ENCODE measurements around the gene ANKK1. TPM values are rescaled to one million over a fixed set of nuclear protein-coding genes. Genes with fewer than 3 reads are reported as not detected.

The ANKK1 gene
- total and polyA plus RNA-seq, 4 donors = 0.49 to 1.1 (median 0.66) TPM

DNA sequence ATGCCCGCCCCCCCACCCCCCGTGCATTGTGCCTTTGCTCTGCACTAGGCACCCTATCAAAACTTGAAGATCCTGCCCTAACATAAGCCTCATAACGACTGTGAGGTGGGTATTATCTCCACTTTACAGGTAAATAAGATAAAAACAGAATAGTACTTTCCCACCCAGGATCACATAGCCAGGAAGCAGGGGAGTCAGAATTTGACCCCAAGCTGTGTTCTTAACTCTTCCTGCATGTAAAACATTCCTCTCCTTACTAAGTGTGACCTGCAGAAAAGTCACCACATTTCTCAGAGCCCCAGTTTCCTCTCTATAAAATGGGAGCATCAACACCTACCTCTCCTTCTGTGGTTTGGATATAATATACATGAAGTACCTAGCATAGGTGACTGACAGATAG, 18.2 kb upstream of the ANKK1 start:
- peaks cover 5 to 32% (median 7%) of the 10 kb centered on the region in 4 donors for H3K36me3 ChIP-seq (ENCODE audit: control insufficient read depth in 4 of 4, insufficient read depth in 4 of 4, low read length in 4 of 4)
- 85 to 88% methylated on average over 3 of the region's 3 CpGs for WGBS, 2 donors

DNA sequence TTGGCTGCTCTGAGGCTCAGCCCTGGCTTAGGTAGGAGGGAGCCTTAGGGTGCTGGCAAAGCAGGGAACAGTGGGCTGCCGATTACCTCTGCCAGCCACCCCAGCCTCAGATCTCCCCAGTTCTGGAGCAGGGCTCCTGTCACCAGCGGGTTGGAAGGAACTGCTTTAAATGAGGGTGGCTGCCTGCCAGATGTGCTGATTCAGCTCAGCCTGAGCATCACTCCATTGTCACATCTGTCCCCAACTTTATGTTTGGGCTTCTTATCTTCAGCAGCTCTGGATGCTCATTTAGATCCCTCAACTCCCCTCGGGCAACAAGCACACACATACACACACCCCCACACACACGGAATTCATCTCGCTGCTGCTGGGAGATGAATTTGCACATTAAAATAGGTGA, 16.9 kb upstream of the ANKK1 start:
- no peak for ATAC-seq (ENCODE audit: insufficient read depth, low FRiP score)
- H3K4me1 ChIP-seq (ENCODE audit: control insufficient read depth in 5 of 5, insufficient read depth in 5 of 5, low read length in 5 of 5) = no peaks in the 10 kb centered on the region
- 84 to 86% methylated on average over 5 of the region's 5 CpGs for whole genome bisulfite sequencing, 2 donors

More for the DNA sequence above, 18.2 kb upstream of the ANKK1 start:
- H3K9me3 ChIP-seq (ENCODE audit: control insufficient read depth in 4 of 4, insufficient read depth in 3 of 4, low read length in 3 of 4) = no peaks in the 10 kb centered on the region
- TF ChIP-seq, protein P1, sequence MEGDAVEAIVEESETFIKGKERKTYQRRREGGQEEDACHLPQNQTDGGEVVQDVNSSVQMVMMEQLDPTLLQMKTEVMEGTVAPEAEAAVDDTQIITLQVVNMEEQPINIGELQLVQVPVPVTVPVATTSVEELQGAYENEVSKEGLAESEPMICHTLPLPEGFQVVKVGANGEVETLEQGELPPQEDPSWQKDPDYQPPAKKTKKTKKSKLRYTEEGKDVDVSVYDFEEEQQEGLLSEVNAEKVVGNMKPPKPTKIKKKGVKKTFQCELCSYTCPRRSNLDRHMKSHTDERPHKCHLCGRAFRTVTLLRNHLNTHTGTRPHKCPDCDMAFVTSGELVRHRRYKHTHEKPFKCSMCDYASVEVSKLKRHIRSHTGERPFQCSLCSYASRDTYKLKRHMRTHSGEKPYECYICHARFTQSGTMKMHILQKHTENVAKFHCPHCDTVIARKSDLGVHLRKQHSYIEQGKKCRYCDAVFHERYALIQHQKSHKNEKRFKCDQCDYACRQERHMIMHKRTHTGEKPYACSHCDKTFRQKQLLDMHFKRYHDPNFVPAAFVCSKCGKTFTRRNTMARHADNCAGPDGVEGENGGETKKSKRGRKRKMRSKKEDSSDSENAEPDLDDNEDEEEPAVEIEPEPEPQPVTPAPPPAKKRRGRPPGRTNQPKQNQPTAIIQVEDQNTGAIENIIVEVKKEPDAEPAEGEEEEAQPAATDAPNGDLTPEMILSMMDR (IDR thresholded peaks at IDR 0.05; ENCODE audit: control extremely low read depth, extremely low read depth) = no peak
- no peaks in the 10 kb centered on the region for H3K27me3 ChIP-seq (ENCODE audit: control insufficient read depth in 3 of 3, insufficient read depth in 3 of 3, low read length in 2 of 3)
- H3K27ac ChIP-seq (ENCODE audit: low read depth in 1 of 2, low read length in 1 of 2) = no peak overlapping the region
- H3K4me3 ChIP-seq = no peak overlapping the region
- H3K9ac ChIP-seq (ENCODE audit: insufficient read depth in 1 of 2, low read length in 2 of 2) = no peak overlapping the region
- ATAC-seq (ENCODE audit: insufficient read depth, low FRiP score) (no peak), DNase-seq (no peak)
- no peaks in the 10 kb centered on the region for H3K4me1 ChIP-seq (ENCODE audit: control insufficient read depth in 5 of 5, insufficient read depth in 5 of 5, low read length in 5 of 5)

DNA sequence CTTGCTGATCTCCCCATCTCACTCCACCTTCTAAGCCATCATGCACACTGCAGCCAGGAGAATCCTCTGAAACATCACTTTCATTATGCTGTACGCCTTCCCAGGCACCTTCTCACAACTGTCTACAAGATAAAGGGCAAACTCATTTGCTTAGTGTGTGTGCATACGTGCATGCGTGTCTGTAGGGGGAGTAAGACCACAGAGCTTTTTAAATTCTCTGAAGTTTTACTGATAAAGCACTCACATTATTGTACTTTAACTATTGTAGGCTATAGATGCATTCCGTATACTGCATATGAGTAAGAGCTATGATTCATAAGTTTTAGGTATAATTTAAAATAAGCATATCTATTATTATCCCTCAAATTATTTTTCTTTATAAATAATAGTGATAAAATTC, 15.3 kb upstream of the ANKK1 start:
- H3K9ac ChIP-seq (ENCODE audit: insufficient read depth in 1 of 2, low read length in 2 of 2) = no peak overlapping the region
- TF ChIP-seq, protein P1 (IDR thresholded peaks at IDR 0.05; ENCODE audit: control extremely low read depth, extremely low read depth) = no peak
- DNase-seq = no peak
- WGBS, 2 donors = 86 to 90% methylated on average over 4 of the region's 4 CpGs
- H3K27me3 ChIP-seq (ENCODE audit: control insufficient read depth in 3 of 3, insufficient read depth in 3 of 3, low read length in 2 of 3) = no peaks in the 10 kb centered on the region
- no peak for ATAC-seq (ENCODE audit: insufficient read depth, low FRiP score)
- H3K36me3 ChIP-seq (ENCODE audit: control insufficient read depth in 4 of 4, insufficient read depth in 4 of 4, low read length in 4 of 4) = peaks cover 0 to 11% (median 3%) of the 10 kb centered on the region in 4 donors
- H3K27ac ChIP-seq (ENCODE audit: low read depth in 1 of 2, low read length in 1 of 2) = no peak overlapping the region
- no peak overlapping the region for H3K4me3 ChIP-seq
- no peaks in the 10 kb centered on the region for H3K4me1 ChIP-seq (ENCODE audit: control insufficient read depth in 5 of 5, insufficient read depth in 5 of 5, low read length in 5 of 5)
- H3K9me3 ChIP-seq (ENCODE audit: control insufficient read depth in 4 of 4, insufficient read depth in 3 of 4, low read length in 3 of 4) = no peaks in the 10 kb centered on the region

More for the DNA sequence above, 16.9 kb upstream of the ANKK1 start:
- Histone ChIP-seq H3K36me3 (ENCODE audit: control insufficient read depth in 4 of 4, insufficient read depth in 4 of 4, low read length in 4 of 4) (peaks cover 0 to 22% (median 3%) of the 10 kb centered on the region in 4 donors), H3K9ac (ENCODE audit: insufficient read depth in 1 of 2, low read length in 2 of 2) (no peak overlapping the region), H3K27ac (ENCODE audit: low read depth in 1 of 2, low read length in 1 of 2) (no peak overlapping the region), H3K27me3 (ENCODE audit: control insufficient read depth in 3 of 3, insufficient read depth in 3 of 3, low read length in 2 of 3) (no peaks in the 10 kb centered on the region), H3K4me3 (no peak overlapping the region), H3K9me3 (ENCODE audit: control insufficient read depth in 4 of 4, insufficient read depth in 3 of 4, low read length in 3 of 4) (no peaks in the 10 kb centered on the region)
- TF ChIP-seq, protein P1 (IDR thresholded peaks at IDR 0.05; ENCODE audit: control extremely low read depth, extremely low read depth) = no peak
- DNase-seq = no peak

DNA sequence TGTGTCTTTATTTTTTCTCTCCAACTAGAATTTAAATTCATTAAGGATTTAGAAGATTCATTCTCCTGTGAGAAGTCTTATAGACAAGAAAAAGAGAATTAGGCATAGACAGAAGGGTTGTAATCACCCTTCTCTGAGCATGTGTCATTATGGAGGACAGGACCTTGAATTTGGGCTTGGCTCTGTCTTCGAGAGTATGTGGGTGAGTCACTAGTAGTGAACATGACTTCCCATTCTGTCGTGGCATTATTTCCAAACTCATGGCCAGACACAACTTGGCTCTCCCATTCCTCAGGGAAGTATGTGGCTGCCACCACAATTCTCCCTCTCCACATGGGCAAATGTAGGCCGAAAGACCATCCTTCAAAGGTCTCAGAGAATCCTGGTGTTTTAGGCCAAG, 14.3 kb upstream of the ANKK1 start:
- peaks cover 0 to 6% (median 1%) of the 10 kb centered on the region in 4 donors for H3K36me3 ChIP-seq (ENCODE audit: control insufficient read depth in 4 of 4, insufficient read depth in 4 of 4, low read length in 4 of 4)
- H3K27ac ChIP-seq (ENCODE audit: low read depth in 1 of 2, low read length in 1 of 2) = no peak overlapping the region
- TF ChIP-seq, protein P1 (IDR thresholded peaks at IDR 0.05; ENCODE audit: control extremely low read depth, extremely low read depth) = no peak
- H3K9ac ChIP-seq (ENCODE audit: insufficient read depth in 1 of 2, low read length in 2 of 2) = no peak overlapping the region
- no peaks in the 10 kb centered on the region for H3K27me3 ChIP-seq (ENCODE audit: control insufficient read depth in 3 of 3, insufficient read depth in 3 of 3, low read length in 2 of 3)
- H3K4me1 ChIP-seq (ENCODE audit: control insufficient read depth in 5 of 5, insufficient read depth in 5 of 5, low read length in 5 of 5) = no peaks in the 10 kb centered on the region
- H3K4me3 ChIP-seq = no peak overlapping the region
- DNase-seq = no peak
- no peaks in the 10 kb centered on the region for H3K9me3 ChIP-seq (ENCODE audit: control insufficient read depth in 4 of 4, insufficient read depth in 3 of 4, low read length in 3 of 4)
- WGBS, 2 donors = 88 to 90% methylated on average over 3 of the region's 3 CpGs
- ATAC-seq (ENCODE audit: insufficient read depth, low FRiP score) = no peak

Data from lung (tissue), 12 donors.